ENCODE measurements around the gene GPS2.

Gene GPS2

DNA sequence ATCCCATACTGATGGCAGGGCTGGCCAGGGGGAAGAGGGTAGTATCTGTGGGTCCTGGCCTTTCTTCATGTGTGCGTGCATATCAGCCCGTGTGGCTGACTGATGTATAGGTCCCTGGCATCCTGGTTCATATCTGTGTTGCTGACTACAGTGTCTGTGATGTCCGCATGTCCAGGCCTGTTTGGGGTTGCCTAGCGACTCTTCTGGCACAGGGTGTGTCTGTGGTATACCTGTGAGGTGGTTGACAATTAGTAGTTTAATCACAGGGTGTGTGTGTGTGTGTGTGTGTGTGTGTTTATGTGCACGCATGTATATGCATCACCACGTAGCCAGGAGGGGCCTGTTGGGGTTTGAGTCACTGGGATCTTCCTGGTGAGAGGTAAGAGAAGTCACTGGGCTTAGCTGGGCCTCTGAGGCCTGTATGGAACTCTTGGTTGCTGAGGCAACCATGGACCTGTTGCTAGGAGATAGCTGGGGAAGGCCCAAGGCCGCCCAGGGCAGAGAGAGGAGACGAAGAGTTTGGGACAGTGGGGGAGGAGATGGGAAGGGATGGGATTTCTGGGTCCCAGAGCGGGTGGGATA, 39.2 kb upstream of the GPS2 start:
- H3K79me2 ChIP-seq (ENCODE audit: control insufficient read depth, insufficient read depth, low read length, poor library complexity) = peaks cover 13% of the 10 kb centered on the region
- H3K18ac ChIP-seq (ENCODE audit: low read length) = no peak overlapping the region
- no peak overlapping the region for H3K4me2 ChIP-seq (ENCODE audit: low read length)
- H3K14ac ChIP-seq (ENCODE audit: low read length) = no peak overlapping the region
- H3K4ac ChIP-seq (ENCODE audit: low read depth, low read length) = no peak overlapping the region
- H3K79me1 ChIP-seq (ENCODE audit: low read length) = peaks cover 22% of the 10 kb centered on the region
- H3K23ac ChIP-seq (ENCODE audit: low read length) = no peak overlapping the region
- no peak overlapping the region for H2AFZ ChIP-seq (ENCODE audit: insufficient read depth, low read length, poor library complexity)
- peak; percentile 52 to 63 for DNase-seq
- no peak overlapping the region for H2BK5ac ChIP-seq (ENCODE audit: low read depth, low read length, poor library complexity)
- no peak overlapping the region for H3K27ac ChIP-seq (ENCODE audit: low read depth, low read length)
- H3K36me3 ChIP-seq (ENCODE audit: control insufficient read depth in 1 of 2, insufficient read depth in 2 of 2, low read length in 2 of 2) = no peaks in the 10 kb centered on the region
- H2BK120ac ChIP-seq (ENCODE audit: insufficient read depth, low read length, poor library complexity) = no peak overlapping the region
- H3K27me3 ChIP-seq (ENCODE audit: insufficient read depth, low read length) = no peaks in the 10 kb centered on the region
- H3K9ac ChIP-seq (ENCODE audit: low read length) = no peak overlapping the region
- H4K8ac ChIP-seq (ENCODE audit: low read depth, low read length) = no peak overlapping the region
- peaks cover 20 to 24% of the 10 kb centered on the region in 2 experiments for H3K4me1 ChIP-seq (ENCODE audit: control insufficient read depth in 1 of 2, insufficient read depth in 2 of 2, low read length in 2 of 2)
- no peak overlapping the region for H4K12ac ChIP-seq (ENCODE audit: low read depth, low read length)
- H2BK12ac ChIP-seq (ENCODE audit: low read length) = no peak overlapping the region
- WGBS (ENCODE audit: extremely low coverage, insufficient coverage, insufficient read length) = no CpG with 5 or more reads among the region's 9 CpGs
- H3K4me3 ChIP-seq (ENCODE audit: low read depth, low read length) = no peak overlapping the region
- H2AK5ac ChIP-seq (ENCODE audit: low read length) = peak overlapping the region; percentile 15
- no peak overlapping the region for H4K91ac ChIP-seq (ENCODE audit: low read depth, low read length)
- no peaks in the 10 kb centered on the region for H3K9me3 ChIP-seq (ENCODE audit: insufficient read depth, low read depth, low read length)

DNA sequence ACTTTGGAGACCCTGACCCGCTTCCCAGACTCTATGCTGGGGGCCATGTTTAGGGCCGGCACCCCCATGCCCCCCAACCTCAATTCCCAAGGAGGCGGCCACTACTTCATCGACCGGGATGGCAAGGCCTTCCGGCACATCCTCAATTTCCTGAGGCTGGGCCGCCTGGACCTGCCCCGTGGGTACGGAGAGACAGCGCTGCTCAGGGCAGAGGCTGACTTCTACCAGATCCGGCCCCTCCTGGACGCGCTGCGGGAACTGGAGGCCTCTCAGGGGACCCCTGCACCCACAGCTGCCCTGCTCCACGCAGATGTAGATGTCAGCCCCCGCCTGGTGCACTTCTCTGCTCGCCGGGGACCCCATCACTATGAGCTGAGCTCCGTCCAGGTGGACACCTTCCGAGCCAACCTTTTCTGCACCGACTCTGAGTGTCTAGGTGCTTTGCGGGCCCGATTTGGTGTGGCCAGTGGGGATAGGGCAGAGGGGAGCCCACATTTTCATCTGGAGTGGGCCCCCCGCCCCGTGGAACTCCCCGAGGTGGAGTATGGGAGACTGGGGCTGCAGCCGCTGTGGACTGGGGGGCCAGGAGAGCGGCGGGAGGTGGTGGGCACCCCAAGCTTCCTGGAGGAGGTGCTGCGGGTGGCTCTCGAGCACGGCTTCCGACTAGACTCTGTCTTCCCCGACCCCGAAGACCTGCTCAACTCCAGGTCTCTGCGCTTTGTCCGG, 37.9 kb upstream of the GPS2 start:
- Histone ChIP-seq H4K91ac (ENCODE audit: low read depth, low read length) (peak overlapping the region; percentile 95), H4K12ac (ENCODE audit: low read depth, low read length) (no peak overlapping the region)
- WGBS (ENCODE audit: extremely low coverage, insufficient coverage, insufficient read length) = no CpG with 5 or more reads among the region's 37 CpGs

DNA sequence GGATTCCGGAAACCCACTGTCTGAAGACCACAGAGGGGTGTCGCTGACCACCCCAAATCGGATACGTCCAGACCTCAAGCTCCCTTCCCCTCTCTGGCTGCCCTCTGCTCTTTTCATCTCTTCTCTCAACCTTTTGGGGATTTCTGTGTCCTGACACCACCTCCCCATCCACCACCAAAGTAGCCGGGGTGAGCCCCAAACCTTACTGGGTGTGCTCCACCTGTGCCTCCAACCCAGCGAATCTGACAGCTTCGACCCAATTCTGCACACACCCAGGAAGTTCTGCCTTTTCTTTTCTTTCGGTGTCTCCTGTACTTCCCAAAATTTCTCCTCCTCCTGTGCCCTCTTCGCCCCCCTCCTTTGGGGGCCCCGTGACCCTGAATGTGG, 37.3 kb upstream of the GPS2 start:
- Histone ChIP-seq H3K4me1 (ENCODE audit: control insufficient read depth in 1 of 2, insufficient read depth in 2 of 2, low read length in 2 of 2) (peaks cover 20 to 24% of the 10 kb centered on the region in 2 experiments), H2BK5ac (ENCODE audit: low read depth, low read length, poor library complexity) (peak overlapping the region; percentile 90), H3K27ac (ENCODE audit: low read depth, low read length) (peak overlapping the region; percentile 100), H3K9ac (ENCODE audit: low read length) (peak overlapping the region; percentile 54), H3K9me3 (ENCODE audit: insufficient read depth, low read depth, low read length) (no peaks in the 10 kb centered on the region), H4K8ac (ENCODE audit: low read depth, low read length) (peak overlapping the region; percentile 94), H2AFZ (ENCODE audit: insufficient read depth, low read length, poor library complexity) (peak overlapping the region; percentile 89), H3K27me3 (ENCODE audit: insufficient read depth, low read length) (no peaks in the 10 kb centered on the region), H2AK5ac (ENCODE audit: low read length) (peak overlapping the region; percentile 78), H3K36me3 (ENCODE audit: control insufficient read depth in 1 of 2, insufficient read depth in 2 of 2, low read length in 2 of 2) (no peaks in the 10 kb centered on the region), H3K4me3 (ENCODE audit: low read depth, low read length) (peak overlapping the region; percentile 72), H3K4me2 (ENCODE audit: low read length) (peak overlapping the region; percentile 76), H3K23ac (ENCODE audit: low read length) (no peak overlapping the region), H4K91ac (ENCODE audit: low read depth, low read length) (peak overlapping the region; percentile 95), H2BK12ac (ENCODE audit: low read length) (peak overlapping the region; percentile 62), H3K18ac (ENCODE audit: low read length) (peak overlapping the region; percentile 95), H3K14ac (ENCODE audit: low read length) (peak overlapping the region; percentile 95), H4K12ac (ENCODE audit: low read depth, low read length) (peak overlapping the region; percentile 86), H3K4ac (ENCODE audit: low read depth, low read length) (peak overlapping the region; percentile 88), H3K79me2 (ENCODE audit: control insufficient read depth, insufficient read depth, low read length, poor library complexity) (peaks cover 13% of the 10 kb centered on the region), H3K79me1 (ENCODE audit: low read length) (peaks cover 22% of the 10 kb centered on the region), H2BK120ac (ENCODE audit: insufficient read depth, low read length, poor library complexity) (peak overlapping the region; percentile 95)
- no peak for DNase-seq
- WGBS (ENCODE audit: extremely low coverage, insufficient coverage, insufficient read length) = no CpG with 5 or more reads among the region's 10 CpGs

More for the DNA sequence above, 37.9 kb upstream of the GPS2 start:
- peak overlapping the region; percentile 95 for H2BK120ac ChIP-seq (ENCODE audit: insufficient read depth, low read length, poor library complexity)
- no peak overlapping the region for H3K4me3 ChIP-seq (ENCODE audit: low read depth, low read length)
- H3K36me3 ChIP-seq (ENCODE audit: control insufficient read depth in 1 of 2, insufficient read depth in 2 of 2, low read length in 2 of 2) = no peaks in the 10 kb centered on the region
- H3K4me1 ChIP-seq (ENCODE audit: control insufficient read depth in 1 of 2, insufficient read depth in 2 of 2, low read length in 2 of 2) = peaks cover 20 to 24% of the 10 kb centered on the region in 2 experiments
- DNase-seq = no peak
- no peaks in the 10 kb centered on the region for H3K27me3 ChIP-seq (ENCODE audit: insufficient read depth, low read length)
- H3K9me3 ChIP-seq (ENCODE audit: insufficient read depth, low read depth, low read length) = no peaks in the 10 kb centered on the region
- no peak overlapping the region for H3K9ac ChIP-seq (ENCODE audit: low read length)
- no peak overlapping the region for H2BK5ac ChIP-seq (ENCODE audit: low read depth, low read length, poor library complexity)
- H3K27ac ChIP-seq (ENCODE audit: low read depth, low read length) = no peak overlapping the region
- peaks cover 13% of the 10 kb centered on the region for H3K79me2 ChIP-seq (ENCODE audit: control insufficient read depth, insufficient read depth, low read length, poor library complexity)
- peak overlapping the region; percentile 62 for H2BK12ac ChIP-seq (ENCODE audit: low read length)
- H4K8ac ChIP-seq (ENCODE audit: low read depth, low read length) = peak overlapping the region; percentile 14
- no peak overlapping the region for H3K23ac ChIP-seq (ENCODE audit: low read length)
- peaks cover 22% of the 10 kb centered on the region for H3K79me1 ChIP-seq (ENCODE audit: low read length)
- H2AFZ ChIP-seq (ENCODE audit: insufficient read depth, low read length, poor library complexity) = no peak overlapping the region
- no peak overlapping the region for H3K14ac ChIP-seq (ENCODE audit: low read length)
- H3K4ac ChIP-seq (ENCODE audit: low read depth, low read length) = peak overlapping the region; percentile 88
- H3K4me2 ChIP-seq (ENCODE audit: low read length) = peak overlapping the region; percentile 76
- H3K18ac ChIP-seq (ENCODE audit: low read length) = peak overlapping the region; percentile 95
- H2AK5ac ChIP-seq (ENCODE audit: low read length) = no peak overlapping the region

DNA sequence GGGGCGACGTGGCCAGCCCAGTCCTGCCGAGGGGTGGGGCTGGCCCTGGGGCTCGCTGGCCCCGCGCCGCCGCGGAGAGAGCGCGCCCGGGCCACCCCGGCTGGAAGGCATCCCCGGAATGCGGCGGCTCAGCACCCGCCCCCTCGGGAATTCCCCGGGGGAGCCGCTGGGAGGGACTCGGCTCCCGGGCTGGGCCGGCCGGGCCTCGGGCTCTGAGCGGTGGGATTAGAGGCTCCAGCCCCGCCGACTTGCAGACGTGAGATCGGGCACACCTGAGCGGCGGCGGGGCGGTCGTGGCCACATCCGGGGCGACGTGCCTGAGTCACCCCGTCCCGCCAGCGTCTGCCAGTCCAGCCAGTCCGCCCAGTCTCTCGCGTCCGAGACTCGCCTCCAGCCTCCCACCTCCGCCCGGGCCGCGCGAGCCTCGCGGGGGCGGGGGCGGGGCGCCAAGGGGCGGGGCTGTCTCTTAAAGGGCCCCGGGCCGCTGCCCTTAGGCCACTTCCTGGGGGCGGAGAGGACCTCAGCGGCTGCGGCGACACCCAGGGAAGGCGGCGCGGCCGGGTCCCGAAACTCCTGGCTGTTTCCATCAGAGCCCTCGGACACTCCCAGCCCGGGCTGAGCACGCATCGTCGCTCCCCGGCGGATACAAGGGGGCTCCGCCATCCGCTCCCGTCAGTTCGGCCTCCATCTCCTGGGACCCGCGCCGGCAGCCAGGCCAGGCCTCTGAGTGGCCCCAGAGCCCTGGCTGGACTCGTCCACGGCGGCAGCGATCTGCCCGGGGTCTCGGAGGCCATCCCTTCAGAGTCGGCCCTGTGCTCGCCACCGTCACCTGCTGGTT, 36.7 kb upstream of the GPS2 start, which contains the start of gene KCTD11:
Gene KCTD11 (plus strand): TSS at position 498 of the 838 bp plus-strand sequence.
- DNase-seq = peak; percentile 93 to 95
- Histone ChIP-seq H3K79me1 (ENCODE audit: low read length) (peaks cover 22% of the 10 kb centered on the region), H3K4me1 (ENCODE audit: control insufficient read depth in 1 of 2, insufficient read depth in 2 of 2, low read length in 2 of 2) (peaks cover 20 to 24% of the 10 kb centered on the region in 2 experiments), H2BK120ac (ENCODE audit: insufficient read depth, low read length, poor library complexity) (peak within 1 kb of the TSS; percentile 99), H4K8ac (ENCODE audit: low read depth, low read length) (peak within 1 kb of the TSS; percentile 99), H3K27me3 (ENCODE audit: insufficient read depth, low read length) (no peaks in the 10 kb centered on the region), H2AK5ac (ENCODE audit: low read length) (peak within 1 kb of the TSS; percentile 100), H3K23ac (ENCODE audit: low read length) (no peak within 1 kb of the TSS), H3K18ac (ENCODE audit: low read length) (peak within 1 kb of the TSS; percentile 100), H3K9me3 (ENCODE audit: insufficient read depth, low read depth, low read length) (no peaks in the 10 kb centered on the region), H3K9ac (ENCODE audit: low read length) (peak within 1 kb of the TSS; percentile 81), H4K91ac (ENCODE audit: low read depth, low read length) (peak within 1 kb of the TSS; percentile 100), H3K4me2 (ENCODE audit: low read length) (peak within 1 kb of the TSS; percentile 76), H4K12ac (ENCODE audit: low read depth, low read length) (peak within 1 kb of the TSS; percentile 93), H3K4ac (ENCODE audit: low read depth, low read length) (peak within 1 kb of the TSS; percentile 99), H3K4me3 (ENCODE audit: low read depth, low read length) (peak within 1 kb of the TSS; percentile 84), H3K14ac (ENCODE audit: low read length) (peak within 1 kb of the TSS; percentile 100), H2AFZ (ENCODE audit: insufficient read depth, low read length, poor library complexity) (peak within 1 kb of the TSS; percentile 89), H3K36me3 (ENCODE audit: control insufficient read depth in 1 of 2, insufficient read depth in 2 of 2, low read length in 2 of 2) (no peaks in the 10 kb centered on the region), H2BK12ac (ENCODE audit: low read length) (peak within 1 kb of the TSS; percentile 70), H2BK5ac (ENCODE audit: low read depth, low read length, poor library complexity) (peak within 1 kb of the TSS; percentile 99), H3K27ac (ENCODE audit: low read depth, low read length) (peak within 1 kb of the TSS; percentile 100), H3K79me2 (ENCODE audit: control insufficient read depth, insufficient read depth, low read length, poor library complexity) (peaks cover 13% of the 10 kb centered on the region)
- no CpG with 5 or more reads among the region's 91 CpGs for WGBS (ENCODE audit: extremely low coverage, insufficient coverage, insufficient read length)

Measured in trophoblast cell (in vitro differentiated cells and primary cell).